Stimulated activated CD4-positive, alpha-beta T cell treated with anti-CD3 and anti-CD28 coated beads, Interleukin-2, amount 100 ng/mL, for 48 hours (primary cell): ENCODE measurements around the gene SLIT3.

Experiments
- DNase-seq, 2 donors: peaks; one replicate each; pipeline ENCODE4 v3.0.0-alpha.2; 2020

The SLIT3 gene

GRCh38 chr5:168878135-168878745 lies 422.7 kb downstream of the SLIT3 start:
- DNase-seq = no peak

DNA sequence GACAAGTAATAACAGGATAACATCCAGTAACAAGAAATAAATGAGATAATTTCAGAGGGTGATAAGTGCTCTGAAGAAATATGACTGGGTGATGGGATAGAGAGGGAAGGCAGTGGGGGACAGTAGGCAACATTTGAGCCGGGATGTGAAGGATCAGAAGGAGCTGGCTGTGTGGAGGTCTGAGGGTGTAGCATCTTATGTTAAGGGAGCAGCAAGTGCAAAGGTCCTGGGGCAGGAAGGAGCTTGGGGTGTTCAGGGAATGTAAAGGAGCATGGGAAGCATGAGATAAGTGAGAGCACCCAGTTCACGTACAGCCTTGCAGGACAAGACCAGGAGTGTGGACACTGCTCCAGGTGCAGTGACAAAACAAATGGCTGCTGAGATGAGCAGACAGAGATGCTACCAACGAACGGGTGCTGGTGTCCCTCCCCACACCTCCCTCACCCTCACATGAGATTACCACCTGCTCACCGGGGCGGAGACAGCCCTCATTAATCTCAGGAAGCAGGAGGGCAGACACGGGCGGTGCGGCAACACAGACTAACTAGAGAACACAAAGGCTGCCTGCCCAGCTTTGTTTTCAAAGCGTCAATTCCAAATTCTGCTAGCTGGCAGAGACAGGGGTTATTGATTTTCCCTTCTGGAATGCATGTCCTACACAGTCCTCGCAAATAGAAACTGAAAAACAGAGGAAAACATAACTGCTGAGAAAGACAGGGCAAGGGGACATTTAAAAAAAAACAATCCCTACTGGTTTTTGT lies 423.6 kb downstream of the SLIT3 start:
- DNase-seq = no peak

- no peak for DNase-seq
Observed at GRCh38 chr5:168876419-168876818, 424.5 kb downstream of the SLIT3 start.

GRCh38 chr5:168875832-168876231 lies 425.1 kb downstream of the SLIT3 start:
- no peak for DNase-seq

DNA sequence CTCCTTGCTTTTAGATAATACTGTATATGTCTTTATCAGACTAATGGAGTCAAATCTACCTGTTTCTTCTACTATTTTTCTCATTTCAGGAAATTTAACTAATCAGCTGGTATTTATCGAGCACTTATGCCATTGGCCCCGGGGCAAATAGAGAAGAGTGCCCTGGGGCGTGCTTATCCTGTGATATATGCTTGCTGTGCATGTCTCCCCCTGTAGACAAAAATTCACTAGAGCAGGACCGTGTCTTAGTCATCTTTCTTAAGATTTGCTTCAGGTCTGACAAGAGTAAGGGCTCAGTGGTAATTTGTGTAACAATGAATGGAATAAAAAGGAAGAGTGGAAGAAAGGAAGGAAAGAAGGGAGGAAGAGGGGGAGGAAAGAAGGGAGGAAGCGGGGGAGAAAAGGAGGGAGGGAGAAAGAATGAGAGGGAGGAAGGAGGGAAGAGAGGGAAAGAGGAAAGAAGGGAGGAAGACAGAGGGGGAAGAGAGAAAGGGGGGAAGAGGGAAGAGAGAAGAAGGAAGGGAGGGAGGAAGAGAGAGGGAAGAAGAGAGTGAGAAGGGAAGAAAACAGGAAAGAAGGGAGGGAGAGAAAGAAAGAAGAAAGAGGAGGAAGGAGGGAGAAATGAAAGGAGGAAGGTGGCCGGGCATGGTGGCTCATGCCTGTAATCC lies 426.1 kb downstream of the SLIT3 start:
- DNase-seq = no peak

- DNase-seq = no peak
Observed at GRCh38 chr5:168872246-168872645, 428.7 kb downstream of the SLIT3 start.

- DNase-seq = no peak
Observed at GRCh38 chr5:168870910-168871309, 430.0 kb downstream of the SLIT3 start.

- DNase-seq = no peak
Observed at GRCh38 chr5:168869615-168870227, 431.2 kb downstream of the SLIT3 start.

GRCh38 chr5:168867241-168867640 lies 433.7 kb downstream of the SLIT3 start:
- no peak for DNase-seq

- no peak for DNase-seq
Observed at GRCh38 chr5:168865968-168866367, 435.0 kb downstream of the SLIT3 start.

DNA sequence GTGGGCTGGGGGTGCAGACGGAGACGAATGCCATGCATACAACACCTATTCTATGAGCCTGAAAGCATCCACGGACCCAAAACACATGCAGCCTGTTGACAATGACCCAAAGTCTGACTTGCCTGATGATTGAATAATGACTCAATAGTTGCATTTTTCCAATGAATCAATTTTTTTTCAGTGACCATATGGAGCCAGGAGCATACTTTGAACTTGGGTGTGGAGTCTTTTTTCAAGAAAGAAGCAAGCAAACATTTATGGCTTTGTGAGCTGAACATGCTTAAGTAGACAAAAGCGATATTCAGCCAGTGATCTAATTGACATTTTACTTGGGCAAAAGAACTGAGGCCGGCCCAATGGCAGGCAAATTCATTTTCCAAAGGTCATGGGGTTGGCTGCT lies 437.9 kb downstream of the SLIT3 start:
- DNase-seq = no peak

DNA sequence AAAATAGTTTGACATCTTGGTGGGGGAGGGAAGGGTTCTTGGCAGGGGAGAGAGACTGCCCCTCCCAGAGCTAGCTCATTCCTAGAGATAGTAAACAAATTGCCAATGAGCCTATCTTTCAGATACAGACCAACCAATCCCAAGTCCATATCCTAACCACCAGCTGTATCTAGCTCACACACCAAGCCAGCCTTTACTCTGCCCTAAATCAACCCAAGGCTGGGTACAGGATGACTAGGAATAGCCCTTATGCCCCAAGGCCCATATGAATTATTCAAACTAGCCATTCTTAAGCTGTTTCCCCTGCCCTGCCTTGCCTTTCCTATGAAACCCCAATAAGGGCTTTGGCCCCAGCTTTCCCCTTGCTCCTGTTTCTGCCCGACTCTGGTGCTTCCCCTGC lies 440.4 kb downstream of the SLIT3 start:
- DNase-seq = no peak

DNA sequence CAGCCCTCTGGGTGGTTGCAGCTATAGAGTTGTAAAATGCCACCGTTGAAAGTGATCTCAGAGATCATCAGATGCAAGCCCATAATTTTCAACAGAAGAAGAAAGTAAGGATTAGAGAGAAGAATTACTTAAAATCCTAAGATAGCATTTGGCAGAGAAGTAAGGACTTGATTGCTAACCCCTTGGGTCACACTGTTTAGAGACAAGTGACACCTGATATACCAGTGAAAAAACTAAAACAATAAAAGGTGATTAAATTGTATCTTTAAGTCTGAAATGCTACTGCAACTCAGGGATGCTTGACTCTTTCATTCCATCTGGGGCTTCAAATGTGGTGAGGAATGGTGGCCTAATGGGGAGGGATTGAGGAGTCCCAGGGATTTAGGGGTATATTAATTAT lies 440.9 kb downstream of the SLIT3 start:
- no peak for DNase-seq

GRCh38 chr5:168859471-168859870 lies 441.5 kb downstream of the SLIT3 start:
- DNase-seq = no peak

- no peak for DNase-seq
Observed at GRCh38 chr5:168858994-168859393, 441.9 kb downstream of the SLIT3 start.

DNA sequence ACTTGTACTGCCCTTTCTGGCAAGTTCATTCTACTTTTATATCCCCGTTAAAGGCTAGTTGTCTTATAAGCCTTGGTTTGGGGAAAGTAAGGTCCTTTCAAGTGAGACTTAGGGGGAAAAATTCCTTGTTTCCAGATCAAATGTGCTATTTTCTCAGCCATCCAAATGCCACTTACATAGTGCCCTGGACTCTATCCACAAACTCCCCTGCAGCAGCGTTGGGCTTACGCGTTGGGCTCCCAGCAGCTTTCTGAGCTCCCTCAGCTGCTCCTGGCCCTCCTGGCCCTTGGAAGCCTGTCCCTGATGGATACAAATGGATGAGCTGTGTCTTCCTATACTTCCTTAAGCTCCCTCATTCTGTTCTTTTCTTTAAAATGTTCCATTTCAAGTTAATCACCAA lies 442.6 kb downstream of the SLIT3 start:
- no peak for DNase-seq

DNA sequence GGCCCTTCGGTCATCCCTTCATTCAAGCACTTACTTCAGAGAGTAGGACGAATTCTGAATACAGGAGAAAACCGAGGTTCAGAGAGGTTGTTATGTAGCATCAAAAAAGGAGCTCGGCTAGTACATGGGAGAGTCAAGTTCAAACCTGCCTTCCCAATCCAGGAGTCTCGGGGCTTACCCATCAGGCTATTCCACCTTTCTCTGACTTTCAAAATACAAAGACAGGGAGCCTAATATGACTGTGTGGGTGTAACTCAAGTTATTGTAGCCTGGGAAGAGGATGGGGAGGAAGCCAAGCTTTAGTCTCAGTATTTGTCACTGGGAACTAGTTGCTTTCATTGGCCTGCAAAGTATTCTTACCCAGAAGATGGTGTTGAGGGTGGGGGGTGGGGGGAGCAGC lies 447.0 kb downstream of the SLIT3 start:
- DNase-seq = no peak

DNA sequence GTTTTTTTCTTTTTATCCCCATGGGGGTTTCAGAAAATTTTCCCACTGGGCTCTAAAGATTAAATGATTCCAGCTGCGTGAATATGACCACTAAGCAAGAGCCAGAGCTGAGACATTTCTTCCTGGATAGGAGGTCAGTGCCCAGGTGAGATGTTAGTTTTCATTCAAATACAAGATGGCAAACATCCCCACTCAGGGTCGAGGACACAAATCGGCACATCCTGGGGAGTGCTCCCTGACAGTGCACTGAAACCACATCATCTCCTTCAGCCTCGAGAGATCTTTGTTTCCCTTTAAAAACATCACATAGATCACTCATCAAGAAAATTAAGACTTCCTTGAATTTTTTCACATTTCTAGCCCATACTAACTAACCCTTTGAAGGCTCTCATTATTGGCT lies 448.6 kb downstream of the SLIT3 start:
- no peak for DNase-seq

DNA sequence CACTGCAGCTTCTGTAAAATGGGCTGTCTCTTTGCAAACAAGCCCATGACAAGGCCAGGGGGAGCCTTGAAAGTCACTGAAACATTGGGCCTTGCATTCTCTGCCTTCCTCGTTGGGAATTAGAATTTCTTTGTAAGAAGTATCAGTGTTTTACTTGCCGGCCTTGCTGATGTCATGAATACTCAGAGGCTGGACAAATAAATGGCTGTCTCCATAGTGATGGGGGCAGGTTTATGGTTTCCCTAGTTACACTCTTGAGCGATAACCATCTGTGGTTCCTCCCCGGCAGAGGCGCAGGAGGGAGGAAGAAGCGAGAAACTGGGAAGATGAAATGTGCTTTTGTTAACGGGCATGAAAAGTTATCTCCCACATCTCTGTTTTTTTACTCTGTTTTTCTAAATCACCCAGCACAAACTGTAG lies 449.0 kb downstream of the SLIT3 start:
- DNase-seq = no peak

DNA sequence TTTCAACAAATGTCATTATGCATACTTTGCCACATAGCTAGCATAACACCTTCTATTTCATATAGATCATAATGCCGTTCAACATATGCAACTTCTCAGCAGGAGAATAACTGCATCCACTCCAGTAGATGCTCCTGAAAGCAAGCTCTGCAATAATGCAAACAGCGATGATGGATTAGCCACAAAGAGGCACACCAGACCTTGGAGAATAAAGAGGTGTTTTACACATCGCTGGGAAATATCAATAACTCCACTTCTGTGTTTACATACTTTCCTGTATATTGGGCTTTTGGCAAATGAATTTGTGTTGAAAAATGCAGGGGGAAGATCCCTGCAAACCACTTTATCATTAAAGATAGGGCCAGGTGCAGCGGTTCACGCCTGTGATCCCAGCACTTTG lies 450.3 kb downstream of the SLIT3 start:
- no peak for DNase-seq

DNA sequence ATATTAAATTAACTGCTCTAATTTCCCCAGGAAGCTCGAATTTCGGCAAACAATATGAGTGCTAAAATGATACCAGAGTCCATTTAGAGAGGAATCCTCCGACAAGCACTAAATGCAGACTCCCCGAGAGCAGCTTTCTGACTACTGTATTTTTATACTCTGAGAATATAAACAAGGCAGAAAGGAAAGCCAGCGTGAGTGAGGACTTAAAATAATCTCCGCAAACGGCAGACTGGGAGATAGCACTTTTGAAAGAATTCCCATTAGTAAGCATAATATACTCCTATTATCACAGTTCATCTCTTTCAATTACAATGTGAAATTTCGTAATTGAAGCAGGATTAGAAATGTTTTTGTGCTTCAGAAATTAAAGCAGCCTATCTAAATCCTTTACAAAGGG lies 452.4 kb downstream of the SLIT3 start:
- DNase-seq = no peak

- DNase-seq = no peak
Observed at GRCh38 chr5:168847511-168848073, 453.3 kb downstream of the SLIT3 start.

GRCh38 chr5:168844922-168845296 lies 456.0 kb downstream of the SLIT3 start:
- no peak for DNase-seq
